Measurements from ENCODE around the gene LDHD.
A peak's percentile ranks its signal among the peaks of the same experiment; 100 is the strongest.
"Not testable (repeated sequence)": the region's sequence is repeated elsewhere in the genome, so short reads cannot be mapped to it uniquely, and the experiment has no call there.

LDHD gene

GRCh38 chr16:75091619-75092018, 25.0 kb downstream of the LDHD start:
- not testable (repeated sequence) for H3K9ac ChIP-seq (ENCODE audit: low read length); H3K4me3 ChIP-seq (ENCODE audit: low read length); H3K27ac ChIP-seq (ENCODE audit: low read depth, low read length); H3K36me3 ChIP-seq (ENCODE audit: control insufficient read depth, insufficient read depth, low read length); H3K27me3 ChIP-seq (ENCODE audit: control insufficient read depth, insufficient read depth, low read length)
- peaks cover 22% of the 10 kb centered on the region for H3K4me1 ChIP-seq (ENCODE audit: control insufficient read depth, insufficient read depth, low read length)

- H3K4me3 ChIP-seq (ENCODE audit: low read length); H3K27me3 ChIP-seq (ENCODE audit: control insufficient read depth, insufficient read depth, low read length); H3K9ac ChIP-seq (ENCODE audit: low read length); H3K27ac ChIP-seq (ENCODE audit: low read depth, low read length); H3K36me3 ChIP-seq (ENCODE audit: control insufficient read depth, insufficient read depth, low read length): not testable (repeated sequence)
- H3K4me1 ChIP-seq (ENCODE audit: control insufficient read depth, insufficient read depth, low read length) = peaks cover 24% of the 10 kb centered on the region
Observed at GRCh38 chr16:75090899-75091298, 25.7 kb downstream of the LDHD start.

- Histone ChIP-seq H3K36me3 (ENCODE audit: control insufficient read depth, insufficient read depth, low read length) (no peaks in the 10 kb centered on the region), H3K27ac (ENCODE audit: low read depth, low read length) (no peak overlapping the region), H3K4me1 (ENCODE audit: control insufficient read depth, insufficient read depth, low read length) (peaks cover 24% of the 10 kb centered on the region), H3K9ac (ENCODE audit: low read length) (no peak overlapping the region), H3K4me3 (ENCODE audit: low read length) (no peak overlapping the region), H3K27me3 (ENCODE audit: control insufficient read depth, insufficient read depth, low read length) (no peaks in the 10 kb centered on the region)
Observed at GRCh38 chr16:75089486-75090202, 26.9 kb downstream of the LDHD start.

GRCh38 chr16:75088934-75089333, 27.6 kb downstream of the LDHD start:
- H3K9ac ChIP-seq (ENCODE audit: low read length) = no peak overlapping the region
- peaks cover 24% of the 10 kb centered on the region for H3K4me1 ChIP-seq (ENCODE audit: control insufficient read depth, insufficient read depth, low read length)
- no peaks in the 10 kb centered on the region for H3K27me3 ChIP-seq (ENCODE audit: control insufficient read depth, insufficient read depth, low read length)
- H3K4me3 ChIP-seq (ENCODE audit: low read length) = no peak overlapping the region
- H3K36me3 ChIP-seq (ENCODE audit: control insufficient read depth, insufficient read depth, low read length) = no peaks in the 10 kb centered on the region
- H3K27ac ChIP-seq (ENCODE audit: low read depth, low read length) = peak overlapping the region; percentile 70

- no peak overlapping the region for H3K4me3 ChIP-seq (ENCODE audit: low read length)
- no peaks in the 10 kb centered on the region for H3K27me3 ChIP-seq (ENCODE audit: control insufficient read depth, insufficient read depth, low read length)
- no peaks in the 10 kb centered on the region for H3K36me3 ChIP-seq (ENCODE audit: control insufficient read depth, insufficient read depth, low read length)
- peaks cover 28% of the 10 kb centered on the region for H3K4me1 ChIP-seq (ENCODE audit: control insufficient read depth, insufficient read depth, low read length)
- peak overlapping the region; percentile 70 for H3K27ac ChIP-seq (ENCODE audit: low read depth, low read length)
- H3K9ac ChIP-seq (ENCODE audit: low read length) = no peak overlapping the region
Observed at GRCh38 chr16:75088216-75088615, 28.4 kb downstream of the LDHD start.

GRCh38 chr16:75087375-75087979, 29.1 kb downstream of the LDHD start:
- Histone ChIP-seq H3K27me3 (ENCODE audit: control insufficient read depth, insufficient read depth, low read length) (no peaks in the 10 kb centered on the region), H3K9ac (ENCODE audit: low read length) (no peak overlapping the region), H3K27ac (ENCODE audit: low read depth, low read length) (peak overlapping the region; percentile 70), H3K36me3 (ENCODE audit: control insufficient read depth, insufficient read depth, low read length) (no peaks in the 10 kb centered on the region), H3K4me3 (ENCODE audit: low read length) (peak overlapping the region; percentile 7), H3K4me1 (ENCODE audit: control insufficient read depth, insufficient read depth, low read length) (peaks cover 31% of the 10 kb centered on the region)

- Histone ChIP-seq H3K9ac (ENCODE audit: low read length) (no peak overlapping the region), H3K27ac (ENCODE audit: low read depth, low read length) (peak overlapping the region; percentile 70), H3K27me3 (ENCODE audit: control insufficient read depth, insufficient read depth, low read length) (no peaks in the 10 kb centered on the region), H3K4me1 (ENCODE audit: control insufficient read depth, insufficient read depth, low read length) (peaks cover 31% of the 10 kb centered on the region), H3K4me3 (ENCODE audit: low read length) (no peak overlapping the region), H3K36me3 (ENCODE audit: control insufficient read depth, insufficient read depth, low read length) (no peaks in the 10 kb centered on the region)
Observed at GRCh38 chr16:75086688-75087374, 29.7 kb downstream of the LDHD start.

GRCh38 chr16:75086281-75086680, 30.3 kb downstream of the LDHD start:
- no peak overlapping the region for H3K4me3 ChIP-seq (ENCODE audit: low read length)
- H3K36me3 ChIP-seq (ENCODE audit: control insufficient read depth, insufficient read depth, low read length) = no peaks in the 10 kb centered on the region
- peak overlapping the region; percentile 70 for H3K27ac ChIP-seq (ENCODE audit: low read depth, low read length)
- no peaks in the 10 kb centered on the region for H3K27me3 ChIP-seq (ENCODE audit: control insufficient read depth, insufficient read depth, low read length)
- H3K9ac ChIP-seq (ENCODE audit: low read length) = no peak overlapping the region
- H3K4me1 ChIP-seq (ENCODE audit: control insufficient read depth, insufficient read depth, low read length) = peaks cover 31% of the 10 kb centered on the region

GRCh38 chr16:75085556-75085955, 31.0 kb downstream of the LDHD start:
- Histone ChIP-seq H3K27ac (ENCODE audit: low read depth, low read length) (peak overlapping the region; percentile 70), H3K36me3 (ENCODE audit: control insufficient read depth, insufficient read depth, low read length) (no peaks in the 10 kb centered on the region), H3K4me1 (ENCODE audit: control insufficient read depth, insufficient read depth, low read length) (peaks cover 31% of the 10 kb centered on the region)

GRCh38 chr16:75083813-75084212, 32.8 kb downstream of the LDHD start:
- H3K4me3 ChIP-seq (ENCODE audit: low read length) = no peak overlapping the region
- H3K9ac ChIP-seq (ENCODE audit: low read length) = no peak overlapping the region
- H3K36me3 ChIP-seq (ENCODE audit: control insufficient read depth, insufficient read depth, low read length) = no peaks in the 10 kb centered on the region
- H3K27me3 ChIP-seq (ENCODE audit: control insufficient read depth, insufficient read depth, low read length) = no peaks in the 10 kb centered on the region
- no peak overlapping the region for H3K27ac ChIP-seq (ENCODE audit: low read depth, low read length)
- H3K4me1 ChIP-seq (ENCODE audit: control insufficient read depth, insufficient read depth, low read length) = peaks cover 31% of the 10 kb centered on the region

More at GRCh38 chr16:75085556-75085955, 31.0 kb downstream of the LDHD start:
- Histone ChIP-seq H3K27me3 (ENCODE audit: control insufficient read depth, insufficient read depth, low read length) (no peaks in the 10 kb centered on the region), H3K9ac (ENCODE audit: low read length) (no peak overlapping the region), H3K4me3 (ENCODE audit: low read length) (no peak overlapping the region)

GRCh38 chr16:75081179-75081859, 35.3 kb downstream of the LDHD start:
- Histone ChIP-seq H3K36me3 (ENCODE audit: control insufficient read depth, insufficient read depth, low read length) (no peaks in the 10 kb centered on the region), H3K9ac (ENCODE audit: low read length) (no peak overlapping the region), H3K4me3 (ENCODE audit: low read length) (no peak overlapping the region), H3K27me3 (ENCODE audit: control insufficient read depth, insufficient read depth, low read length) (no peaks in the 10 kb centered on the region), H3K4me1 (ENCODE audit: control insufficient read depth, insufficient read depth, low read length) (peaks cover 9% of the 10 kb centered on the region), H3K27ac (ENCODE audit: low read depth, low read length) (no peak overlapping the region)

All from rectal smooth muscle tissue (tissue), 1 donor.